ENCODE data around the gene OLFM1. TPM values are rescaled to one million over a fixed set of nuclear protein-coding genes. Genes with fewer than 3 reads are reported as not detected.

The OLFM1 gene
- total RNA-seq, 1 donor from 2014 or later = 0.35 TPM

DNA sequence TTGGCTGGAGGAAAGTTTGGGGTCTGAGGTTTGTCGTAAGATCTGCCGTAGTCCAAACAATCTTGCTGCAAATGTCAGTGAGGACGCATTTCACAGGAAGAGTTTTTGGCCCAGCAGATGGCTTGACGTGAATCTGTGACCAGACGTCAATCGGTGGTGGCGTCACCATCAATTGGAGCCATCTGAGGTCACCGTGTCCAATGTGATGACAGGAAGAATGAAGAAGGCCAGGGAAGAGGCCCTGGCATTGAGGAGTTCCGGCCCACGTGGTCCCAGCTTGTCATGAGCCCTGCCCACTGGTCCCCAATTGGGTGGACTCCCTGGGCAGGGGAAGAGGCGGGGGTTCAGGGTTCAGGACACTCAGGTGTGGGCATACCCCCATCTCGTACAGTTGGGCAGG, 79.9 kb downstream of the OLFM1 start:
- H3K27ac Mint-ChIP-seq = no peak overlapping the region
- intact Hi-C loops (cut with micrococcal nuclease) = no loop called here
- no peaks in the 10 kb centered on the region for H3K9me3 Mint-ChIP-seq
- no peaks in the 10 kb centered on the region for H3K4me1 Mint-ChIP-seq
- H3K27me3 Mint-ChIP-seq = no peaks in the 10 kb centered on the region
- no peak overlapping the region for H3K4me3 Mint-ChIP-seq
- no peak for DNase-seq
- no peaks in the 10 kb centered on the region for H3K36me3 Mint-ChIP-seq (ENCODE audit: low read depth)

DNA sequence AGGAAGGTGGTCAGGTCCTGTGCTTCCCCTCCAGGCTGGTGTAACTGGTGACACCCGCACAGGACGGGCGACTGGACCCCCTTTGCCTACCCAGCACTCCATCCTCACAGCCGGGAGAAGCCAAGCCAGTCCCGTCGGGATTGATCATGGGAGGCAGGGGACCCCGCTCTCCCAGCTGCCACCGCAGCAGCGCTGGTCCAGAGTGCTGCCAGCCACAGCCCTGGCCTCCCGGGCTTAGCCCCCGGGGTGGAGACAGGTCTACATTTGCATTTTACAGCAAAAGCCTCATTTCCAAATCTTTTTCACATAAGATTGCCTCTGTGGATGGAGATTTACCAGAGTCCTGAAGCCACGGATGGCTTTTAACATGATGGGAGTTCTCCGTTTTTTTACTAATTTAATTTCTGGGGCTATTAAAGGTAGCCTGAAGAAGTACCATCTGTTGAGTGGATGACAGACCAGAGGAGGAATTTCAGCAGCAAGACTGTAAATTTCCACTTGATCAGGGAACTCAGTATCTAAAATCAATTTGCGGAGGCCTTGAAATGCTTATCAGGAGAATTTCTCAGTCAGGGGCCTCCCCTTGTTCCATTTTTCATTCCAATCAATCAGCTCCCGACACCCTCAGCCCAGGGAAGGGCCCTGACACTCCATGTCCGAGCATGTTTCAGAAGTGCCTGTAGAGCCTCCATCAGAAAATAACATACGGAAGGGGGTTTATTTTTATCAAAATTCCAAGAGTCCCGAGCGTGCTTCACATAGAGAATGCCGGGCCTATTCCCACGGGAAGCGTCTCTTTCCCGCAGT, 80.6 kb downstream of the OLFM1 start:
- Mint-ChIP-seq H3K9me3 (no peaks in the 10 kb centered on the region), H3K27me3 (no peaks in the 10 kb centered on the region), H3K36me3 (ENCODE audit: low read depth) (no peaks in the 10 kb centered on the region), H3K4me1 (no peaks in the 10 kb centered on the region), H3K4me3 (no peak overlapping the region), H3K27ac (no peak overlapping the region)
- intact Hi-C loops (cut with micrococcal nuclease) = no loop called here
- no peak for DNase-seq

DNA sequence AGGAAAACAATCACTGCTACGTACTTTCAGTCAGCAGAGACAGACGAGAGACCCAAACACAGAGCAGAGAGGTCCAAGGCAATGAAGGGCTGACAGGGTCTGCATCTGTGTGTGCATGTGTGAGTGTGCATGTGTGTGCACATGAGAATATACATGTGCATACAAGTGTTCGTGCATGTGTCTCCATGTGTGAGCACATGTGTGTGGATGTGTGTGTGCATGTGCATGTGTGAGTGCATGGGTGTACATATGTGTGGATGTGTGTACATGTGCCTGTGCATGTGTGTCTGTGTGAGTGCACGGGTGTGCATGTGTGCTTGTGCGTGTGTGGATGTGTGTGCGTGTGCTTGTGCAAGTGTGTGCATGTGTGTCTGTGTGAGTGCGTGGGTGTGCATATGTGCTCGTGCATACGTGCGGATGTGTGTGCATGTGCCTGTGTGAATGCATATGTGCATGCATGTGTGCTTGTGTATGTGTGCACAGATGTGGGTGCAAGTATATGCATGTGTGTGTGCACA, 82.3 kb downstream of the OLFM1 start:
- no peaks in the 10 kb centered on the region for H3K9me3 Mint-ChIP-seq
- DNase-seq = no peak
- no peaks in the 10 kb centered on the region for H3K36me3 Mint-ChIP-seq (ENCODE audit: low read depth)
- no peaks in the 10 kb centered on the region for H3K4me1 Mint-ChIP-seq
- no peak overlapping the region for H3K27ac Mint-ChIP-seq
- H3K27me3 Mint-ChIP-seq = no peaks in the 10 kb centered on the region
- intact Hi-C loops (cut with micrococcal nuclease) = no loop called here
- H3K4me3 Mint-ChIP-seq = no peak overlapping the region

DNA sequence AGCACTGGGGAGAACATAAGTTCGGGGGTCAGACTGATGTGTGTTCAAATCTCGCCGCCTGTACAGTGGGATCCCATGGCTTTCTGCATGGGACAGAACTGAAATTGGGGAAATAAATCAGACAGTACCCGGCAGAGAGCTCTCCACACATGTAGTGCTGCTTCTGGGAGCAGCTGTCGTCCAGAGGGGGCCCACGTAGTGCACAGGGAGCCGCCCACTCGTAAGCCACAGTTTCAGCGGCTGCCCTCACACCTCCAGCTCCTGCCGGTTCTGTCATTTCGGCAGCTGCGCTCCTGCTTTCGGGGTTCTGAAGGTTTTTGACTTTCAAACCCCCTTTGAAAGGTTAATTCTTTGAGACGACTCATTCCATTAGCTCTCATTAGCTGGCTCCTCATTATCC, 83.1 kb downstream of the OLFM1 start:
- no peaks in the 10 kb centered on the region for H3K36me3 Mint-ChIP-seq (ENCODE audit: low read depth)
- no peaks in the 10 kb centered on the region for H3K27me3 Mint-ChIP-seq
- H3K4me1 Mint-ChIP-seq = no peaks in the 10 kb centered on the region
- intact Hi-C loops (cut with micrococcal nuclease) = no loop called here
- DNase-seq = no peak
- H3K4me3 Mint-ChIP-seq = no peak overlapping the region
- no peaks in the 10 kb centered on the region for H3K9me3 Mint-ChIP-seq
- no peak overlapping the region for H3K27ac Mint-ChIP-seq

Other genes starting within 250 kb of the OLFM1 start
- gene FCN2, start 206.9 kb upstream of the OLFM1 start, total RNA-seq = not detected in 2 replicates
- gene FCN1, start 169.8 kb upstream of the OLFM1 start, total RNA-seq = not detected in 2 replicates